22Rv1 (cell line): ENCODE results near the gene HSD11B1.

Source experiments
- ZFX ChIP-seq: fragments of 450-650 bp; IDR thresholded peaks from 2 replicates; pipeline ENCODE4 v1.6.1; 2017; ENCODE audit warnings: antibody characterized with exemption, borderline replicate concordance
- TF ChIP-seq, protein P1 (sequence below): fragments of 450-650 bp; IDR thresholded peaks from 2 replicates; pipeline ENCODE4 v1.5.1; 2017; ENCODE audit warnings: mild to moderate bottlenecking

DNA sequence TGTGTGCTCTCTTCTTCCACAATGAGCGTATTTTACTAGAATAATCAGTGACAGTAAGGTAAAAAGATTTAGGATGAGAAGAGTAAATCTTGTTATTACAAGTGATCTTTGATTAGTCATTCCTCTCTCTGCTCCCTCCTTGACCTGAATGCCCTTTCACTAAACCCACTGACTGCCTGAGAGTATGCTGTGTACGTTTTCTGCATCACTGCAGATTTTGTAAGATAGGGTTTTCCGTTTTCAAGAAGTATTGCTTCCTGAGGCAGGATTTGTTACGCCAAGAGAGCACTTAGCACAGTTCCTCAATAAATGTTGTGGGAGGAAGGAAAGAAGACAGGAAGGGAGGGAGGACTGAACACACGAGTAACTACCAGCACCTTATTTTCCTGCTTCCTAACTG, 44.7 kb upstream of the HSD11B1 start:
- TF ChIP-seq, protein P1, sequence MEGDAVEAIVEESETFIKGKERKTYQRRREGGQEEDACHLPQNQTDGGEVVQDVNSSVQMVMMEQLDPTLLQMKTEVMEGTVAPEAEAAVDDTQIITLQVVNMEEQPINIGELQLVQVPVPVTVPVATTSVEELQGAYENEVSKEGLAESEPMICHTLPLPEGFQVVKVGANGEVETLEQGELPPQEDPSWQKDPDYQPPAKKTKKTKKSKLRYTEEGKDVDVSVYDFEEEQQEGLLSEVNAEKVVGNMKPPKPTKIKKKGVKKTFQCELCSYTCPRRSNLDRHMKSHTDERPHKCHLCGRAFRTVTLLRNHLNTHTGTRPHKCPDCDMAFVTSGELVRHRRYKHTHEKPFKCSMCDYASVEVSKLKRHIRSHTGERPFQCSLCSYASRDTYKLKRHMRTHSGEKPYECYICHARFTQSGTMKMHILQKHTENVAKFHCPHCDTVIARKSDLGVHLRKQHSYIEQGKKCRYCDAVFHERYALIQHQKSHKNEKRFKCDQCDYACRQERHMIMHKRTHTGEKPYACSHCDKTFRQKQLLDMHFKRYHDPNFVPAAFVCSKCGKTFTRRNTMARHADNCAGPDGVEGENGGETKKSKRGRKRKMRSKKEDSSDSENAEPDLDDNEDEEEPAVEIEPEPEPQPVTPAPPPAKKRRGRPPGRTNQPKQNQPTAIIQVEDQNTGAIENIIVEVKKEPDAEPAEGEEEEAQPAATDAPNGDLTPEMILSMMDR = no peak
- TF ChIP-seq ZFX = no peak
